ENCODE results near the gene EXOSC5.
"Not testable (repeated sequence)": the region's sequence is repeated elsewhere in the genome, so short reads cannot be mapped to it uniquely, and the experiment has no call there.

The EXOSC5 gene

DNA sequence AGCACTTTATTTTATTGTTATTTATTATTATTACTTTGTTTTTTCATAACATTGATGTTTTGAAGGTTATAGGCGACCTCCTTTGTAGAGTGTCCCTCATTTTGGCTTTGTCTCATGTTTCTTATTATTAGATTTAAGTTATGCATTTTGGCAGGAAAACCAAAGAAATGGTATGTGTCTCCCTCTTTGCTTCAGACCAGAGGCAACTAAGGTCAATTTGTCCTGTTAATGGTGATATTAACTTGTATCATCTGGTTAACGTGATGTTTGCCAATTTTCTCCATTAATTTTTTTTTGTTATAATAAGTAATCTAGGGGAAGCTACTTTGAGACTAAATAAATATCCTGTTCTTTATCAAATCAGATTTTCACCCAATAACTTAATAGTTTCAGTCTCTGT lies 24.7 kb downstream of the EXOSC5 start:
- Mint-ChIP-seq H3K36me3 (no peaks in the 10 kb centered on the region), H3K4me3 (no peak overlapping the region), H3K9me3 (no peaks in the 10 kb centered on the region), H3K27ac (no peak overlapping the region), H3K4me1 (peaks cover 27% of the 10 kb centered on the region), H3K27me3 (no peaks in the 10 kb centered on the region)
- ATAC-seq, result no peak

DNA sequence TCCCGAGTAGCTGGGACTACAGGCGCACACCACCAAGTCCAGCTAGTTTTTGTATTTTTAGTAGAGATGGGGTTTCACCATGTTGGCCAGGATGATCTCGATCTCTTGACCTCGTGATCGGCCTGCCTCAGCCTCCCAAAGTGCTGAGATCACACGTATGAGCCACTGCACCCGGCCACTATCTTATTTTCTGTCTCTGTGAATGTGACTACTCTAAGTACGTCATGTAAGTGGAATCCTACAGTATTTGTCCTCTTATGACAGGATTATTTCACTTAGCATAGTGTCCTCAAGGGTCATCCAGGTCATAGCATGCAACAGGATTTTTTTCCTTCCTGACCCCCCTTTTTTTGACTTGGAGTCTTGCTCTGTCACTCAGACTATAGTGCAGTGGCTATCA lies 25.6 kb downstream of the EXOSC5 start:
- H3K27ac Mint-ChIP-seq, result peak overlapping the region; percentile 23
- no peaks in the 10 kb centered on the region for H3K9me3 Mint-ChIP-seq
- no peak overlapping the region for H3K4me3 Mint-ChIP-seq
- no peak for ATAC-seq
- H3K27me3 Mint-ChIP-seq, result no peaks in the 10 kb centered on the region
- H3K4me1 Mint-ChIP-seq, result peaks cover 25% of the 10 kb centered on the region
- no peaks in the 10 kb centered on the region for H3K36me3 Mint-ChIP-seq

- Mint-ChIP-seq H3K27ac (peak overlapping the region; percentile 23), H3K4me1 (peaks cover 27% of the 10 kb centered on the region)
- H3K4me3 Mint-ChIP-seq, H3K36me3 Mint-ChIP-seq, H3K9me3 Mint-ChIP-seq, ATAC-seq, H3K27me3 Mint-ChIP-seq: not testable (repeated sequence)
These were observed 26.0 kb downstream of the EXOSC5 start for GRCh38 chr19:41371119-41371518.

DNA sequence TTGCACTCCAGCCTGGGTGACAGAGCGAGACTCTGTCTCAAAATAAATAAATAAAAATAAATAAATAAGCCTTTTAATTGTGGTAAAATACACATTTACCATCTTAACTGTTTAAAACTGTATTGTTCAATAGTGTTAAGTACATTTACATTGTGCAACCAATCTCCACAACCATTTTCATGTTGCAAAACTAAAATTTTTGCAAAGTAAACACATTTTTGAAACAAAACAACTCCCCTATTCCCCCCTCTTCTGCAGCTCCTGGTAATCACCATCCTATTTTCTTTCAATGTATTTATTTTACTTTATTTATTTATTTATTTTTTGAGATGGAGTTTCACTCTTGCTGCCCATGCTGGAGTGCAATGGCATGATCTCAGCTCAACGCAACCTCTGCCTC lies 27.4 kb downstream of the EXOSC5 start:
- no peak overlapping the region for H3K4me3 Mint-ChIP-seq
- no peak overlapping the region for H3K27ac Mint-ChIP-seq
- H3K4me1 Mint-ChIP-seq, result peaks cover 25% of the 10 kb centered on the region
- no peaks in the 10 kb centered on the region for H3K36me3 Mint-ChIP-seq
- H3K27me3 Mint-ChIP-seq, result no peaks in the 10 kb centered on the region
- no peak for ATAC-seq
- no peaks in the 10 kb centered on the region for H3K9me3 Mint-ChIP-seq

- no peaks in the 10 kb centered on the region for H3K27me3 Mint-ChIP-seq
- ATAC-seq, result no peak
- peaks cover 31% of the 10 kb centered on the region for H3K4me1 Mint-ChIP-seq
- no peak overlapping the region for H3K4me3 Mint-ChIP-seq
- H3K9me3 Mint-ChIP-seq, result no peaks in the 10 kb centered on the region
- H3K36me3 Mint-ChIP-seq, result no peaks in the 10 kb centered on the region
- peak overlapping the region; percentile 44 for H3K27ac Mint-ChIP-seq
These were observed 29.3 kb downstream of the EXOSC5 start for GRCh38 chr19:41367848-41368301.

DNA sequence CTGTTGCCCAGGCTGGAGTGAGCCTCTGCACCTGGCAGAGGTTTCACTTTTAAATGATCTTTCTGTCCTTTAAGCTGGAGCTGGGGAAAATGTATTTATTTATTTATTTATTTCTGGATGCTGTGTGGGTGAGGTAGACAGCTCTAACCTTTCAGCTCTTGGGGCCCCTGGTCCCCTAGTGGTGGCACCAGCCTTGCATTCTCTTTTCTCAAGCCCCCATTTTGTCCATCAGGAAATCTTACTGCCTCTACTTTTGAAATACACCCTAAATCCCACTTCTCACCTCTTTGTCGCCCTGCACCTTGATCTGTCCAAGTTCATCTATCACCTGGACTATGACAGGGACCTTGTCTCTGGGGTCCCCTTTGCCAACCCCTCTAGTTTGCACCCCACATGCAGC lies 31.1 kb downstream of the EXOSC5 start:
- H3K4me3 Mint-ChIP-seq, result no peak overlapping the region
- ATAC-seq, result no peak
- no peaks in the 10 kb centered on the region for H3K9me3 Mint-ChIP-seq
- no peaks in the 10 kb centered on the region for H3K27me3 Mint-ChIP-seq
- peaks cover 32% of the 10 kb centered on the region for H3K4me1 Mint-ChIP-seq
- H3K27ac Mint-ChIP-seq, result no peak overlapping the region
- no peaks in the 10 kb centered on the region for H3K36me3 Mint-ChIP-seq

- Mint-ChIP-seq H3K4me3 (peak overlapping the region; percentile 88), H3K27me3 (no peaks in the 10 kb centered on the region), H3K27ac (peak overlapping the region; percentile 93), H3K36me3 (no peaks in the 10 kb centered on the region), H3K4me1 (peaks cover 31% of the 10 kb centered on the region), H3K9me3 (no peaks in the 10 kb centered on the region)
- no peak for ATAC-seq
These were observed 32.4 kb downstream of the EXOSC5 start for GRCh38 chr19:41364524-41365391.

GRCh38 chr19:41363753-41364523 lies 33.2 kb downstream of the EXOSC5 start, which contains the start of gene B9D2:
Gene B9D2 (minus strand): TSS chr19:41364149. CDS start chr19:41363519, 630 bp downstream.
- H3K27me3 Mint-ChIP-seq, result no peaks in the 10 kb centered on the region
- peak within 1 kb of the TSS; percentile 88 for H3K4me3 Mint-ChIP-seq
- H3K9me3 Mint-ChIP-seq, result no peaks in the 10 kb centered on the region
- no peaks in the 10 kb centered on the region for H3K36me3 Mint-ChIP-seq
- H3K4me1 Mint-ChIP-seq, result peaks cover 31% of the 10 kb centered on the region
- peak within 1 kb of the TSS; percentile 93 for H3K27ac Mint-ChIP-seq
- peak; percentile 99 for ATAC-seq

- no peak for ATAC-seq
- Mint-ChIP-seq H3K36me3 (no peaks in the 10 kb centered on the region), H3K4me1 (peaks cover 31% of the 10 kb centered on the region), H3K9me3 (no peaks in the 10 kb centered on the region), H3K27me3 (no peaks in the 10 kb centered on the region), H3K27ac (peak overlapping the region; percentile 93), H3K4me3 (peak overlapping the region; percentile 88)
These were observed 33.8 kb downstream of the EXOSC5 start for GRCh38 chr19:41363371-41363752.

DNA sequence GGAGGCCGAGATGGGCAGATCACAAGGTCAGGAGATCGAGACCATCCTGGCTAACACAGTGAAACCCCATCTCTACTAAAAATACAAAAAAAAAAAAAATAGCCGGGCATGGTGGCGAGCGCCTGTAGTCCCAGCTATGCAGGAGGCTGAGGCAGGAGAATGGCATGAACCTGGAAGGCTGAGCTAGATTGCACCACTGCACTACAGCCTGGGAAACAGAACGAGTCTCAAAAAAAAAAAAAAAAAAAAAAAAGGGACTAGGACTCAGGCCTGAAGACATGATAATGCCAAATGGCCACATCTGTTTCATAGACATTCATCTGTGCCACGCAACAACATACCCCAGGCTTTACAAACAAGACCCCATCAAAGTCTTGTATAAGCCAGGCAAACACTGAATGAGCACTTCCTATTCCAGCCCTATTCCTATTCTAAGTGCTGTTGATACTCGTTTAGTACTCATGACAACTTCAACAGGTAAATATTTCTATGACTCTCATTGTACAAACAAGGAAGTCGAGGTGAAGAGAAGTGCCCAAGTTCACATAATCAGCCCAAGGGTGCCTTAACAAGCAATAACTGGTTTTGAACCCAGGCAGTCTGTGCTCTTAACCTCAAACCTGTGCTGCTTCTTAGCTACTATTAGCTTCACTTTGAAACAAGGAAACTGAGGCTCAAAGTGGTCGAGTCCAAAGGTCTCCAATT lies 34.9 kb downstream of the EXOSC5 start:
- H3K9me3 Mint-ChIP-seq, result no peaks in the 10 kb centered on the region
- H3K36me3 Mint-ChIP-seq, result no peaks in the 10 kb centered on the region
- ATAC-seq, result no peak
- H3K27ac Mint-ChIP-seq, result no peak overlapping the region
- H3K4me1 Mint-ChIP-seq, result peaks cover 25% of the 10 kb centered on the region
- H3K27me3 Mint-ChIP-seq, result no peaks in the 10 kb centered on the region
- H3K4me3 Mint-ChIP-seq, result no peak overlapping the region

GRCh38 chr19:41359741-41360140 lies 37.4 kb downstream of the EXOSC5 start:
- H3K4me1 Mint-ChIP-seq, result peaks cover 36% of the 10 kb centered on the region
- no peak overlapping the region for H3K4me3 Mint-ChIP-seq
- H3K27ac Mint-ChIP-seq, result no peak overlapping the region
- no peaks in the 10 kb centered on the region for H3K9me3 Mint-ChIP-seq
- no peaks in the 10 kb centered on the region for H3K27me3 Mint-ChIP-seq
- no peaks in the 10 kb centered on the region for H3K36me3 Mint-ChIP-seq
- ATAC-seq, result no peak

GRCh38 chr19:41357746-41358145 lies 39.4 kb downstream of the EXOSC5 start:
- H3K27ac Mint-ChIP-seq, result peak overlapping the region; percentile 51
- H3K4me3 Mint-ChIP-seq, result no peak overlapping the region

GRCh38 chr19:41356984-41357739 lies 40.0 kb downstream of the EXOSC5 start:
- H3K36me3 Mint-ChIP-seq, result peaks cover 10% of the 10 kb centered on the region
- no peak overlapping the region for H3K4me3 Mint-ChIP-seq
- H3K9me3 Mint-ChIP-seq, result no peaks in the 10 kb centered on the region
- peaks cover 35% of the 10 kb centered on the region for H3K4me1 Mint-ChIP-seq
- no peaks in the 10 kb centered on the region for H3K27me3 Mint-ChIP-seq
- peak overlapping the region; percentile 51 for H3K27ac Mint-ChIP-seq
- ATAC-seq, result no peak

More at GRCh38 chr19:41357746-41358145, 39.4 kb downstream of the EXOSC5 start:
- H3K4me1 Mint-ChIP-seq, result peaks cover 35% of the 10 kb centered on the region
- no peaks in the 10 kb centered on the region for H3K27me3 Mint-ChIP-seq
- H3K36me3 Mint-ChIP-seq, result peaks cover 5% of the 10 kb centered on the region
- ATAC-seq, result no peak
- H3K9me3 Mint-ChIP-seq, result no peaks in the 10 kb centered on the region

DNA sequence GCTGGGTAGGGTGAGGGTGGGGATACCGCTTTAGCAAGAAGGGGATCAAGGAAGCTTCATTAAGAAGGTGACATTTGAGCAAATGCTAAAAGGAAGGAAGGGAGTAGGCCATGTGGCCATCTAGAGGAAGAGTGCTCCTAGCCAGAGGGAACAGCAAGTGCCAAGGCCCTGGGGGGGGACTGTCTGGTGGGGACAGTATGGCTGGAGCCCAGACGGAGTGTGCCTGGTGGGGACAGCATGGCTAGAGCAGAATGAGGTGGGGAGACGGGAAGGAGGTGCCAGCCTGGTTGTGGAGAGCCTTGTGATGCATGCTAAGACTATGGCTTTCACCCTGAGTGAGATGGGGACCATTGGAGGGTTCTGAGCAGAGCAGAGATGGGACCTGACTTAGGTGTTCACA lies 41.4 kb downstream of the EXOSC5 start:
- no peaks in the 10 kb centered on the region for H3K9me3 Mint-ChIP-seq
- H3K27me3 Mint-ChIP-seq, result no peaks in the 10 kb centered on the region
- ATAC-seq, result no peak
- peak overlapping the region; percentile 30 for H3K27ac Mint-ChIP-seq
- H3K4me3 Mint-ChIP-seq, result no peak overlapping the region
- H3K4me1 Mint-ChIP-seq, result peaks cover 44% of the 10 kb centered on the region
- H3K36me3 Mint-ChIP-seq, result peaks cover 18% of the 10 kb centered on the region

Measured in stimulated activated memory B cell treated with anti-CD40 and anti-IgM and Interleukin-4, amounts not matched to agents 10 μg/mL and 1 μg/mL and 100 μg/mL, for 72 hours (primary cell).